Measurements from ENCODE around the gene SLC24A3. TPM values are rescaled to one million over a fixed set of nuclear protein-coding genes. Genes with fewer than 3 reads are reported as not detected.

Gene SLC24A3
- total RNA-seq, 6 donors from 2014 or later = 6.3 to 10.8 (median 9.3) TPM

DNA sequence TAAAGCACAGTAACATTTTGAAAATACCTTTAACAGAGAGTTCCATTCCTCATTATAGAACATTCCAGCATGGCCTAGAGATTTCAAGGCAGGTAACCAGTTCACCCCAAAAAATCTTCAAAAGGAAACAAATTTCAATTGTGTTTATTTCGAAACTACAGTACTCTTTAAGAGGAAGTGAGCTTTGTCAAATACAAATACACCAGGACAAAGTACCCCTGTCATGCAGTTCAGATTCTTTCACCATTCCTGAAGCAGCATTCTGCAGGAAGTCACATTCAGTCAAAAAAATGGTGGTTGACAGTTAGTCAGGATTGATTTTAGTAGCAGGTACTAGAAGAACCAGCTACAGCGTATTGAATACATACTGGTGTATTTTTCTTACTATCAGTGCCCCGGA is 456.0 kb downstream of the SLC24A3 start:
- WGBS, 2 donors = 73 to 85% methylated on average over 3 of the region's 3 CpGs
- ATAC-seq (ENCODE audit: low FRiP score in 2 of 2) (no peak), DNase-seq (no peak)
- H3K4me1 ChIP-seq = no peaks in the 10 kb centered on the region
- no peak overlapping the region for H3K27ac ChIP-seq
- H3K36me3 ChIP-seq = no peaks in the 10 kb centered on the region
- H3K27me3 ChIP-seq = no peaks in the 10 kb centered on the region
- no peak for TF ChIP-seq POLR2AphosphoS5 (IDR thresholded peaks at IDR 0.05)
- TF ChIP-seq, protein P1, sequence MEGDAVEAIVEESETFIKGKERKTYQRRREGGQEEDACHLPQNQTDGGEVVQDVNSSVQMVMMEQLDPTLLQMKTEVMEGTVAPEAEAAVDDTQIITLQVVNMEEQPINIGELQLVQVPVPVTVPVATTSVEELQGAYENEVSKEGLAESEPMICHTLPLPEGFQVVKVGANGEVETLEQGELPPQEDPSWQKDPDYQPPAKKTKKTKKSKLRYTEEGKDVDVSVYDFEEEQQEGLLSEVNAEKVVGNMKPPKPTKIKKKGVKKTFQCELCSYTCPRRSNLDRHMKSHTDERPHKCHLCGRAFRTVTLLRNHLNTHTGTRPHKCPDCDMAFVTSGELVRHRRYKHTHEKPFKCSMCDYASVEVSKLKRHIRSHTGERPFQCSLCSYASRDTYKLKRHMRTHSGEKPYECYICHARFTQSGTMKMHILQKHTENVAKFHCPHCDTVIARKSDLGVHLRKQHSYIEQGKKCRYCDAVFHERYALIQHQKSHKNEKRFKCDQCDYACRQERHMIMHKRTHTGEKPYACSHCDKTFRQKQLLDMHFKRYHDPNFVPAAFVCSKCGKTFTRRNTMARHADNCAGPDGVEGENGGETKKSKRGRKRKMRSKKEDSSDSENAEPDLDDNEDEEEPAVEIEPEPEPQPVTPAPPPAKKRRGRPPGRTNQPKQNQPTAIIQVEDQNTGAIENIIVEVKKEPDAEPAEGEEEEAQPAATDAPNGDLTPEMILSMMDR (IDR thresholded peaks at IDR 0.05) = no peak
- no peak for TF ChIP-seq POLR2A (IDR thresholded peaks at IDR 0.05)
- no peak for TF ChIP-seq EP300 (IDR thresholded peaks at IDR 0.05)
- H3K4me3 ChIP-seq = no peak overlapping the region
- no peaks in the 10 kb centered on the region for H3K9me3 ChIP-seq

DNA sequence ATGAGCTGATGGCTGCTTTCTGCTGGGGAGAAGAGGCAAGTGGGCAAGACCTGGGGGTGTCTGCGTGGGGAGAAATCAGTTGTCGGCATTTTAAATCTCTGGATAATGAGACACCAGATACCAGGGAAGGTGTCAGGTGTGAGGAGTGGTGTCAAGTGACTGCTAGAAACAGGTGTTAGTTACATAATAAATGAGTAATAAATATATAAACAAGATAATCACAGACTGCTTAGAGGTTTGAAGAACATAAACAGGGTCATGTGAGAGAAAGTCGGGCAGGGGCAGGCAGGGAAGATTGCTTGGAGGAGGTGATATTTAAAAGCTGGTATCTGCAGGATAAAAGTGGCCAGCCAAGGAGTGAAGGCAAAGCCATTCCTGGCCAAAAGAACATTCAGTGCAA is 458.4 kb downstream of the SLC24A3 start:
- H3K27me3 ChIP-seq = no peaks in the 10 kb centered on the region
- DNase-seq (no peak), ATAC-seq (ENCODE audit: low FRiP score in 2 of 2) (no peak)
- H3K4me3 ChIP-seq = no peak overlapping the region
- no peaks in the 10 kb centered on the region for H3K36me3 ChIP-seq
- H3K9me3 ChIP-seq = no peaks in the 10 kb centered on the region
- no peak overlapping the region for H3K27ac ChIP-seq
- H3K4me1 ChIP-seq = no peaks in the 10 kb centered on the region
- no peak for TF ChIP-seq POLR2A (IDR thresholded peaks at IDR 0.05)
- TF ChIP-seq POLR2AphosphoS5 (IDR thresholded peaks at IDR 0.05) = no peak
- TF ChIP-seq EP300 (IDR thresholded peaks at IDR 0.05) = no peak
- TF ChIP-seq, protein P1 (IDR thresholded peaks at IDR 0.05) = no peak
- 72 to 84% methylated on average over 3 of the region's 3 CpGs for WGBS, 2 donors

DNA sequence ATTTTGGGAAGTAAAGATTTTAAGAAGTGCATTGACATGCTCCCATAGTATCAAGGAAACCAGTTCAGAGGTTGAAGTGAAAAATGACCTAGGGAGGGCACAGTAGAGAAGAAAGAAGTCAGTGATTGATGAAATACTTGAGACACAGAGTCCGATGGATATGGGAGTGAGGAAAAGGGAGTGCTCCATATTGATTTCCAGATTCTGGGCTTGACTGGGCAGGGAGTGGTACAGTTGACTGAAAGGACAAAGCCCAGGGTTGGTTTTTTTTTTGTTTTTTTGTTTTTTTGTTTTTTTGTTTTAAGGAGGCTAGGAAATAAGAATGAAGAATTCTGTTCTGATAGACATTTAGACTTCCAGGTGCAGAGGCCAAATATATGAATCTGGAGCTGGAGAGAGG is 458.9 kb downstream of the SLC24A3 start:
- WGBS, 2 donors = 72 to 81% methylated on average over 1 of the region's 1 CpG
- Histone ChIP-seq H3K27me3 (no peaks in the 10 kb centered on the region), H3K27ac (no peak overlapping the region), H3K4me3 (no peak overlapping the region), H3K36me3 (no peaks in the 10 kb centered on the region), H3K9me3 (no peaks in the 10 kb centered on the region), H3K4me1 (no peaks in the 10 kb centered on the region)
- DNase-seq (no peak), ATAC-seq (ENCODE audit: low FRiP score in 2 of 2) (no peak)
- no peak for TF ChIP-seq POLR2A (IDR thresholded peaks at IDR 0.05)
- TF ChIP-seq, protein P1 (IDR thresholded peaks at IDR 0.05) = no peak
- TF ChIP-seq POLR2AphosphoS5 (IDR thresholded peaks at IDR 0.05) = no peak
- no peak for TF ChIP-seq EP300 (IDR thresholded peaks at IDR 0.05)

DNA sequence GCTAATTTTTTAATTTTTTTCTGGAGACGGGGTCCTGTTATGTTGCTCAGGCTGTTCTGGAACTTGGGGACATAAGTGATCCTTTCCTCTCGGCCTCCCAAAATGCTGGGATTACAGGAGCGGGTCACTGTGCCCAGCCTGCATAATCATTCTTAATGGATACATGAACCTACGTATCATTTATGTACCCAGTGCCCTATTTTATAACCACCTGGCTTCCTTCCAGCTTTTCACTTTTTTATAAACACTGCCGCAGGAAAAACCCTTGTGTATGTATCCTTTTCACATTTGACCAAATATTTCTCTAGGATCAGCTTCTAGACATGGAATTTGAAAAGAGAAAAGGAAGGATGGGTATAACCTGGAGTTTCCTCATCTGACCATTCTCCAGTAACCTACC is 460.1 kb downstream of the SLC24A3 start:
- 67 to 68% methylated on average over 5 of the region's 5 CpGs for WGBS, 2 donors

DNA sequence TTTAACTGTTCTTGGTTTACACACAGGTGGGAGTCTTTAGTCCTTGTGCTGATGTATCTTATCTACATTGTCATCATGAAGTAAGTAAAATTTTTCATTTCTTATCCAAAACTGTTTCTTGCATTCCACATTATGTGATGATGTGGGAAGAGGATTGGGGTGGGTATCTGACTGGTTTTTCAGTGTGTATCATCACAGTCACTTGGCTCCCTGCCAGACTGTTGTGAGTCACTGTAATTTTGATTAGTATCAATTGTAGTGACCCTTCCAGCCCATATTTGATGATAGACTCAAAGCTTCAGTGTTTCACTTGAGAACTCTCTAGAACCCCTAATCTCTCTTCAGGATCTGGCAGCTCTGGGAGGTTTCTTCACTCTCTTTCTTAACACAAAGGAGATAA is 461.1 kb downstream of the SLC24A3 start:
- Histone ChIP-seq H3K9me3 (no peaks in the 10 kb centered on the region), H3K4me3 (no peak overlapping the region), H3K27ac (no peak overlapping the region), H3K36me3 (no peaks in the 10 kb centered on the region), H3K4me1 (no peaks in the 10 kb centered on the region), H3K27me3 (no peaks in the 10 kb centered on the region)
- no peak for TF ChIP-seq EP300 (IDR thresholded peaks at IDR 0.05)
- ATAC-seq (ENCODE audit: low FRiP score in 2 of 2) = no peak
- no peak for DNase-seq

More for the DNA sequence above, 460.1 kb downstream of the SLC24A3 start:
- H3K4me3 ChIP-seq = no peak overlapping the region
- DNase-seq (no peak), ATAC-seq (ENCODE audit: low FRiP score in 2 of 2) (no peak)
- no peaks in the 10 kb centered on the region for H3K4me1 ChIP-seq
- TF ChIP-seq POLR2AphosphoS5 (IDR thresholded peaks at IDR 0.05) (no peak), POLR2A (IDR thresholded peaks at IDR 0.05) (no peak), EP300 (IDR thresholded peaks at IDR 0.05) (no peak)
- TF ChIP-seq, protein P1 (IDR thresholded peaks at IDR 0.05) = no peak
- H3K36me3 ChIP-seq = no peaks in the 10 kb centered on the region
- no peak overlapping the region for H3K27ac ChIP-seq
- no peaks in the 10 kb centered on the region for H3K27me3 ChIP-seq
- H3K9me3 ChIP-seq = no peaks in the 10 kb centered on the region

Measured in upper lobe of left lung (tissue), 6 donors.